ENCODE results near the gene GNG8.

DNA sequence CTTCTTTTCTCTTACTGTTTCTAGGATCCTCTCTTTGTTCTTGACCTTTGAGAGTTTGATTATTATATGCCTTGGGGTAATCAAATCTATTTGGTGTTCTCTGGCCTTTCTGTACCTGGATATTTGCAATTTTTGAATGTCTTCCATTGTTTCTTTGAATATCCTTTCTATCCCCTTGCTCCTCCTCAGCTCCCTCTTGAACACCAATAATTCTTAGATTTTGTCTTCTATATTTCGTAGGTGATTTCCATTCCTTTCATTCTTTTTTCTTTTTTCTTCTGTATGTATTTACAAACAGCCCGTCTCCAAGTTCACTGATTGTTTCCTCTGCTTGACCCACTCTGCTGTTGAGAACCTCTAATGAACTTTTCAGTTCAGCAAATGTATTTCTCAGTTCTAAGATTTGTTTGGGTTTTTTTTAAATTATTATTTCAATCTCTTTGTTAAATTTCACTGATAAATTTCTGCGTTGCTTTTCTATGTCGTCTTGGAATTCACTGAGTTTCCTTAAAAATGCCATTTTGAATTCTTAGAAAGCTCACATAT lies 37.6 kb downstream of the GNG8 start:
- TF ChIP-seq, protein P1, sequence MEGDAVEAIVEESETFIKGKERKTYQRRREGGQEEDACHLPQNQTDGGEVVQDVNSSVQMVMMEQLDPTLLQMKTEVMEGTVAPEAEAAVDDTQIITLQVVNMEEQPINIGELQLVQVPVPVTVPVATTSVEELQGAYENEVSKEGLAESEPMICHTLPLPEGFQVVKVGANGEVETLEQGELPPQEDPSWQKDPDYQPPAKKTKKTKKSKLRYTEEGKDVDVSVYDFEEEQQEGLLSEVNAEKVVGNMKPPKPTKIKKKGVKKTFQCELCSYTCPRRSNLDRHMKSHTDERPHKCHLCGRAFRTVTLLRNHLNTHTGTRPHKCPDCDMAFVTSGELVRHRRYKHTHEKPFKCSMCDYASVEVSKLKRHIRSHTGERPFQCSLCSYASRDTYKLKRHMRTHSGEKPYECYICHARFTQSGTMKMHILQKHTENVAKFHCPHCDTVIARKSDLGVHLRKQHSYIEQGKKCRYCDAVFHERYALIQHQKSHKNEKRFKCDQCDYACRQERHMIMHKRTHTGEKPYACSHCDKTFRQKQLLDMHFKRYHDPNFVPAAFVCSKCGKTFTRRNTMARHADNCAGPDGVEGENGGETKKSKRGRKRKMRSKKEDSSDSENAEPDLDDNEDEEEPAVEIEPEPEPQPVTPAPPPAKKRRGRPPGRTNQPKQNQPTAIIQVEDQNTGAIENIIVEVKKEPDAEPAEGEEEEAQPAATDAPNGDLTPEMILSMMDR (IDR thresholded peaks at IDR 0.05) = no peak
- no peak for TF ChIP-seq POLR2A (IDR thresholded peaks at IDR 0.05)
